SK-N-SH treated with all-trans-retinoic acid at 6 μM for 48 hours (cell line): ENCODE measurements around the gene ABCA7.

ENCODE experiments used
- ATAC-seq: fragments of 200-7000 bp; cut with Tn5 transposase; 3 replicates; pipeline ENCODE4 v1.9.1; 2020; ENCODE audit warnings: mild to moderate bottlenecking, moderate library complexity
- ARNTL ChIP-seq: fragments of 450-650 bp; formaldehyde crosslinking; IDR thresholded peaks from 2 replicates; pipeline ENCODE4 v1.5.0; 2020; ENCODE audit warnings: low read depth, mild to moderate bottlenecking, moderate library complexity, borderline replicate concordance
- BACH2 ChIP-seq: fragments of 250-450 bp; sonication (Bioruptor Pico); IDR thresholded peaks from 2 replicates; pipeline ENCODE4 v1.9.0; 2021; ENCODE audit warnings: mild to moderate bottlenecking, borderline replicate concordance
- CREB5 ChIP-seq: fragments of 250-450 bp; sonication (Bioruptor Pico); IDR thresholded peaks from 2 replicates; pipeline ENCODE4 v1.5.1; 2020; ENCODE audit warnings: low read depth, mild to moderate bottlenecking, moderate library complexity
- CSDC2 ChIP-seq: fragments of 250-450 bp; sonication (Bioruptor Pico); IDR thresholded peaks from 2 replicates; pipeline ENCODE4 v1.5.0; 2020; ENCODE audit warnings: mild to moderate bottlenecking, moderate library complexity
- CSRNP3 ChIP-seq: fragments of 250-450 bp; sonication (Bioruptor Pico); IDR thresholded peaks from 2 replicates; pipeline ENCODE4 v1.5.1; 2021; ENCODE audit warnings: mild to moderate bottlenecking, moderate library complexity
- ESRRG ChIP-seq: fragments of 250-450 bp; sonication (Bioruptor Pico); IDR thresholded peaks from 2 replicates; pipeline ENCODE4 v1.6.1; 2021; ENCODE audit warnings: mild to moderate bottlenecking
- GLIS3 ChIP-seq: fragments of 250-450 bp; sonication (Bioruptor Pico); IDR thresholded peaks from 2 replicates; pipeline ENCODE4 v1.5.0; 2020; ENCODE audit warnings: mild to moderate bottlenecking, moderate library complexity
- ISL1 ChIP-seq: fragments of 250-450 bp; sonication (Bioruptor Pico); IDR thresholded peaks from 2 replicates; pipeline ENCODE4 v2.1.2; 2022; ENCODE audit warnings: mild to moderate bottlenecking, moderate library complexity
- OSR1 ChIP-seq: fragments of 250-450 bp; sonication (Bioruptor Pico); IDR thresholded peaks from 2 replicates; pipeline ENCODE4 v1.8.0; 2022; ENCODE audit warnings: moderate library complexity, mild to moderate bottlenecking, inconsistent platforms
- PATZ1 ChIP-seq: fragments of 250-450 bp; sonication (Bioruptor Pico); IDR thresholded peaks from 2 replicates; pipeline ENCODE4 v1.8.0; 2020; ENCODE audit warnings: mild to moderate bottlenecking, moderate library complexity, borderline replicate concordance
- POU6F1 ChIP-seq: fragments of 250-450 bp; sonication (Bioruptor Pico); IDR thresholded peaks from 2 replicates; pipeline ENCODE4 v1.8.0; 2021; ENCODE audit warnings: low read depth, mild to moderate bottlenecking, moderate library complexity, borderline replicate concordance
- PPARA ChIP-seq: fragments of 250-450 bp; sonication (Bioruptor Pico); IDR thresholded peaks from 2 replicates; pipeline ENCODE4 v1.5.0; 2020; ENCODE audit warnings: mild to moderate bottlenecking, borderline replicate concordance
- RARB ChIP-seq: fragments of 250-450 bp; sonication (Bioruptor Pico); IDR thresholded peaks from 2 replicates; pipeline ENCODE4 v1.8.0; 2021; ENCODE audit warnings: mild to moderate bottlenecking, moderate library complexity
- TOX ChIP-seq: fragments of 250-450 bp; sonication (Bioruptor Pico); IDR thresholded peaks from 2 replicates; pipeline ENCODE4 v1.8.0; 2021; ENCODE audit warnings: mild to moderate bottlenecking, moderate library complexity, borderline replicate concordance
- TSHZ2 ChIP-seq: fragments of 250-450 bp; sonication (Bioruptor Pico); IDR thresholded peaks from 2 replicates; pipeline ENCODE4 v1.5.0; 2020; ENCODE audit warnings: mild to moderate bottlenecking, moderate library complexity
- ZC3H10 ChIP-seq: fragments of 250-450 bp; sonication (Bioruptor Pico); IDR thresholded peaks from 2 replicates; pipeline ENCODE4 v1.5.1; 2021; ENCODE audit warnings: mild to moderate bottlenecking, moderate library complexity
- ZFP3 ChIP-seq: fragments of 250-450 bp; sonication (Bioruptor Pico); IDR thresholded peaks from 2 replicates; pipeline ENCODE4 v1.5.0; 2020; ENCODE audit warnings: mild to moderate bottlenecking, moderate library complexity
- ZFP30 ChIP-seq: fragments of 450-650 bp; formaldehyde crosslinking; IDR thresholded peaks from 2 replicates; pipeline ENCODE4 v1.5.0; 2022; ENCODE audit warnings: mild to moderate bottlenecking, moderate library complexity
- ZNF565 ChIP-seq: fragments of 450-650 bp; formaldehyde crosslinking; conservative IDR thresholded peaks from 2 replicates; pipeline ENCODE4 v1.5.0; 2020; ENCODE audit warnings: low read depth, mild to moderate bottlenecking, moderate library complexity
- ZNF70 ChIP-seq: fragments of 450-650 bp; formaldehyde crosslinking; IDR thresholded peaks from 2 replicates; pipeline ENCODE4 v1.5.0; 2020; ENCODE audit warnings: mild to moderate bottlenecking, moderate library complexity
- ZNF8 ChIP-seq: fragments of 450-650 bp; formaldehyde crosslinking; IDR thresholded peaks from 2 replicates; pipeline ENCODE4 v1.5.0; 2020; ENCODE audit warnings: mild to moderate bottlenecking, moderate library complexity

Gene ABCA7

GRCh38 chr19:1088416-1089010 is 48.6 kb downstream of the ABCA7 start:
- ATAC-seq: no peak
- no peak for TF ChIP-seq ZFP3
- no peak for TF ChIP-seq ZC3H10 (CRISPR knock-in tag)
- TF ChIP-seq ZNF8 (CRISPR knock-in tag): no peak
- no peak for TF ChIP-seq CREB5 (CRISPR knock-in tag)
- TF ChIP-seq ESRRG: no peak
- no peak for TF ChIP-seq POU6F1

- ATAC-seq: no peak
- TF ChIP-seq PPARA (CRISPR knock-in tag): no peak
- no peak for TF ChIP-seq ZC3H10 (CRISPR knock-in tag)
- TF ChIP-seq ZFP30 (CRISPR knock-in tag): no peak
Observed at GRCh38 chr19:1089126-1089771, 49.3 kb downstream of the ABCA7 start.

GRCh38 chr19:1089891-1090290 is 50.0 kb downstream of the ABCA7 start:
- no peak for TF ChIP-seq TSHZ2 (CRISPR knock-in tag)
- no peak for TF ChIP-seq OSR1 (CRISPR knock-in tag)
- TF ChIP-seq CSRNP3: no peak
- no peak for TF ChIP-seq ZNF565 (CRISPR knock-in tag)
- no peak for TF ChIP-seq GLIS3
- TF ChIP-seq RARB (CRISPR knock-in tag): no peak
- no peak for TF ChIP-seq ZFP30 (CRISPR knock-in tag)
- TF ChIP-seq CSDC2: no peak
- no peak for TF ChIP-seq ZNF70 (CRISPR knock-in tag)
- no peak for TF ChIP-seq ARNTL (CRISPR knock-in tag)
- TF ChIP-seq BACH2 (CRISPR knock-in tag): no peak
- TF ChIP-seq ZFP3: no peak
- no peak for TF ChIP-seq ESRRG
- TF ChIP-seq PATZ1 (CRISPR knock-in tag): no peak
- no peak for TF ChIP-seq TOX (CRISPR knock-in tag)
- TF ChIP-seq ISL1 (CRISPR knock-in tag): no peak
- no peak for TF ChIP-seq ZC3H10 (CRISPR knock-in tag)
- no peak for ATAC-seq
